Measurements from ENCODE around the gene HAS3.

Gene HAS3

GRCh38 chr16:69157196-69157595 lies 51.7 kb downstream of the HAS3 start:
- no peak for DNase-seq

GRCh38 chr16:69160192-69160591 lies 54.7 kb downstream of the HAS3 start:
- no peak for DNase-seq

- DNase-seq = no peak
Observed at GRCh38 chr16:69165584-69165983, 60.1 kb downstream of the HAS3 start.

- DNase-seq = no peak
Observed at GRCh38 chr16:69166221-69166833, 60.9 kb downstream of the HAS3 start.

GRCh38 chr16:69166946-69167930 lies 61.8 kb downstream of the HAS3 start:
- DNase-seq = no peak
